ENCODE results near the gene UST.

The UST gene

DNA sequence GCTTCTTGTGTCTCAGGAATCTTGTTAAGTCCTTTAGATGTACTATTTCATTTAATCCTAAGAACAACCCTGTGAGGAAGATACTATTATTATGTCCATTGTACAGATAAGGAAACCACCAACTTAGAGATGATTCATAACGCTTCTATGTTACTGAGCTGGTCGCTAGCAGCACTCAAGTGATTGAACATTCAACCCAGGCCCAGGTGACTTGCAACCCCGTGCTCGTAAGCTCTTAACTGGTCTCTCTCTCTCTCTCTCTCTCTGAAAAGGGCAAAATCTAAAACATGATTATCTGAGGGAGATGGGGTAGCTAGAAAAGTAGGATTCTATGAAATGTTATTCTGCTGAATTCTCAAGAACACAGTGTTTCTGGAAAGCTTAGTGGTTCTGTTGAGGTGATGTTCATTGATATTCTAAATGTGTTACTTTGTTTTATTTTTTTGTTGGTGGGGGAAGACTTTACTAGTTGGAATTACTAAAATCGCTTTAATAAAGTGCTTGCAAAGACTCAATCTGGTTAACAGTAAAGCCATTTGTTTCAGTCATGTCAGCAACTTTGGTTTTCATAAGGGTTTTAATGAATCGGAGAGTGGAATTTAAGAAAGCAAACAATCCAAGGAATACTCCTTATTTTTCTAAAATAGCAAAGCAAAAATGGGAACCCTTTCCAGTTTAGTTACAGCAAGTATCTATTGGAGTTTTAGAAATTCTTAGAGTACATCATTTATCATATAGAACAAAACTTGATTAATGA is 305.7 kb downstream of the UST start:
- no peak for DNase-seq

GRCh38 chr6:149053848-149054558 is 307.2 kb downstream of the UST start:
- no peak for DNase-seq

DNA sequence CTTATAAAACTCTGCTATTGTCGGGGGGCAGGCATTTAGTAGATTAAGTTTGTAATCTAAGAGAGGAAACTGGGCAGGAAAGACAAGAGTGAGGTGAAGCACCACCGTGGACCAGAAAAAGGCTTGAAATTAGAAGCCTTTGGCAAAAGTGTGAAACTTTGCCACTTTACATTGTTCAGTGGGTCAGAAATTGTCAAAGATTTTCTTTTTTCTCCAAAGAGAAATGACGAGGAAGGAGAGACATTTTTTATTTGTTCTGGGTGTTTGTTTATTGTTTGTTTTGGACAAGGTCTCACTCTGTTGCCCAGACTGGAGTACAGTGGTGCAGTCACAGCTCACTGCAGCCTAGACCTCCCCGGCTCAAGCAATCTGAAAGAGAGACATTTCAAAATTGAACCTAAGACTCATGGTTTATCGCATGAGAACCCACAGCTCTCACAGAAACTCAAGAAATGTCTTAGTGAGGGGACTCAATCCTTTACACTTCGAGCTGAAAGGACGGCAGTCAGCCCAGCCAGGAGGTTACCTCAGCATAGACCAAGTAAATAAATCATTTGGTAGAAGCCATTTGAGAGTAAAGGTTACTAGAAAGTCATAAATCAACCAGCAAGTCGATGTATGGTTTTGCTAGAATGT is 307.8 kb downstream of the UST start:
- DNase-seq: no peak

GRCh38 chr6:149055195-149055899 is 308.5 kb downstream of the UST start:
- DNase-seq: no peak

DNA sequence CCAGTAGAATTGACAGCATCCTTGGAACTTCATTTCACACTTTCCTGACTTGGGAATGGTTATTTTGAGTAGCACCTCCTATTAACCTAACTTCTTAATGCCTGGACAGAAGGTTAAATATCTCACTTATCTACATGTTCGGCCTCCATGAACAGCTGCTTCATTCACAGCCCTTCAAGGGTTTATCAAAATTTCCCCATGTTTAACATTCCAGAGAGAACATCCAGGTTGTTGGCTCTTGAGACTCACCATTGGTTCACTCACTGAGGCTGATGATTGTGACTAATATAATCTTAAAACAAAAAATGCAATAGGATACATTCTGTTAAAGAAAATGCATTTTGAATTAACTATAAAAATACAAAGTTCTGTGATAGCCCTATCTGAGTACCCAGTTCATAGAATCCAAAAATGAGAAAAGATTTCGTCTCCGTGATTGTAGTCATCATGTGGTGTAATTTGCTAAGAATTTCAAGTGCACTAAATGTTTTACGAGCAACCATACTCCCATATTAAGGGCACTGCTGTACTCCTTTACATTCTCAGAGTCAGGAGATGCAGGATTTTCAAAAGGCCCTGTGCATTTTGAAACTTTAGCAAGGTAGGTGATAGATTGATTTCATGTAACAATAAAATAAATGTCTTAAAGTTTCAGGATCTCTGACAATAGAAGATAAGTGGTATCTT is 310.1 kb downstream of the UST start:
- DNase-seq: no peak

DNA sequence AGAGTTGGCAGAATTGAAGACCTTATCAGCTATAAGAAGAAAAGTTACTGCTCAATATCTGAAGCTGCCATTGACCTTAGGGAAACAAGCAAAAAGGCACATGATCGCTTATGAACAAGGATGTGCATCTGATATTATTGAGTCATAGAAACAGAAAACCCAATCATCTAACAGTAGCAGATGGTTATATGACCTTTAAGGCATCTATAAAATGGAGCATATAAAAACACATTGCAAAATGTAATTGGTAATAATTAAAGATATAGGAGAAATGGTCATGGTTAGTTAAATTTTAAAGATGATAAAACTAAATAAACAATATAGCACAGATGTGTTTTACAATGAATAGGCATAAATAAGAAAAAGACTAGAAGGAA is 310.6 kb downstream of the UST start:
- no peak for DNase-seq

DNA sequence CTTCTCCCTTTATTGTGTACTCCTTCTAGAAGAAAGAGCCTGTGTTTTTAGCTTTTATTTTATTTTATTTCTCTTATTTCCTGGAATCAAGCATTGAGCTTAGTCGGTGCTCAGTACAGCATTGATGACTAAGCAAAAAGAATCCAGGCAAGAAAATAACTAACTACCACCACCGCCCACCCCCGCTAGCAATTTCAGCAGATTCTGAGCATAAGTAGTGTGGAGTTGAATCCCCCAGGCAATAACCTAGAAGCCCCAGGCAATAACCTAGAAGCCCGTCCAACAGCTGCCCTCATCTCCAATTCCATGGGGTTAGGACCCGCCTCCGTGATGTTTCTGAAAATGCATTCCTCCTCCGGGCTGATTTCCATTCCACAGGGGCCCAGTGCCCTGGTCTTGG is 312.7 kb downstream of the UST start:
- DNase-seq: no peak

DNA sequence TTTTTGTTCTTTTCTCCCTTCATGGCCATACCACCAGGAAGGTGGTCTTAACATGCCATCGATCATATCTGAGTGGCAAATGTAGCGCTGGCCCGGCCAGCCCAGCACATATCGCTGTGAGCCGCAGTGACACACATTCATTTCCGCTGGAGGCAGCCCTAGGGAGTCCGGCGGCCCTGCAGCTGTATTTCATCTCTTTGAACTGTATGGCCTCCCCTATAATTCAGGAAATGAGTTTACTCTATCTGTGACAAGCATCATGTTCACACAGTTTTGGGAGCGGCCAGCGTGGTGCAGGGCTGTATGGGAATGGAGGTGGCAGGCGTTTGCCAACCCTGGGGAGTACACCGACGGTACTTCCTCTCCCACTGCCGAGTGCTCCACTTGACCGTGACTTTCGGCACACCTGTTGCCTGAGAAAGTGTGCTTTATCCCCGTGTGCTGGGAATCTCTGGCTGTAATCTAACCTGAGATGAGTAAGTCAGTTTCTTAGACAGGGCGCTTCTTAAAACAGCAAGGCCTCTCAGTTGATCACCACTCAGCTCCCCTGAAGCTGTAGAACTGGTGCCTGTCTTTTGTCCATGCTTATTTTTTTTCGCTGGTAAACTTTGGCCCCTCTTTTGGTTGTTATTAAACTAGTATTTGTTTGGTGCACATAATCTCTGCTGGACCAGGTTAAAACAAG is 313.6 kb downstream of the UST start:
- no peak for DNase-seq

DNA sequence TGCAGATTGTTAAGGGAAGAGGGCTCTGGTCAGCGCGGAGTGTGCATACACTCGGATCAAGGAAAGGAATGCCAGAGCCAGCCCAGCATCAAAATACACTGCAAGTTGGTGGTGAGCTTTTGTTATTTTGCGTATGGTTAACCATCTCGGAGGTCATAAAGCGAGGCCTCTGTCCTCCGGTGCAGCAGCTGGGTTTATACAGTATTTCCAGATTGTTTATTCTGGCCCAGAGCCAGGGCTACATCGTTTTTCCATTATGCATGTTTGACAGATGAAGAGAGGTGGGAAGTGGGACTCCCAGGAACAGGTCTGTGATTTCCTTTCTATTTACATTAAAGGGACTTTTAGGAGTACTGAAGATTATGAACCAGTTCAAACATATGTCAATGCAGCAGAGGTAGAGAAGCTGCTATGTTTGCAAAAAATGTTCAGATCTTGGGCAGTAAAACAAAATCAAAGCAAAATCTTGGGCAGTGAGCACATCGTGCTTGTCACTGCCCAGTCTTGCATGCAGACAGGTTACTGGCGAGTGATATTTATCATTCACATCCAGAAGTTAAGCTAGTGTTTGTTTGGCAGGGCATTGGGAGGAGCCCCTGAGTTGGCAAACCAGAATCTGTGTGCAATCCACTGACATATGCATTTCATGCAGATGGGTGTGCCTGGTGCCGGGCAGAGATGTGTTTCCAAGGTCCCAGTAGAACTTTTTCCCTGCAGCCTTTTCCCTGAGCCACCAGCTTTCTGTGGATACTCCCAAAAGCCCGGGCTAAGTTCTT is 314.3 kb downstream of the UST start:
- peak; percentile 44 for DNase-seq

GRCh38 chr6:149061930-149062329 is 315.1 kb downstream of the UST start:
- DNase-seq: no peak

- DNase-seq: no peak
Observed at GRCh38 chr6:149062653-149063348, 316.0 kb downstream of the UST start.

GRCh38 chr6:149063468-149063867 is 316.6 kb downstream of the UST start:
- no peak for DNase-seq

DNA sequence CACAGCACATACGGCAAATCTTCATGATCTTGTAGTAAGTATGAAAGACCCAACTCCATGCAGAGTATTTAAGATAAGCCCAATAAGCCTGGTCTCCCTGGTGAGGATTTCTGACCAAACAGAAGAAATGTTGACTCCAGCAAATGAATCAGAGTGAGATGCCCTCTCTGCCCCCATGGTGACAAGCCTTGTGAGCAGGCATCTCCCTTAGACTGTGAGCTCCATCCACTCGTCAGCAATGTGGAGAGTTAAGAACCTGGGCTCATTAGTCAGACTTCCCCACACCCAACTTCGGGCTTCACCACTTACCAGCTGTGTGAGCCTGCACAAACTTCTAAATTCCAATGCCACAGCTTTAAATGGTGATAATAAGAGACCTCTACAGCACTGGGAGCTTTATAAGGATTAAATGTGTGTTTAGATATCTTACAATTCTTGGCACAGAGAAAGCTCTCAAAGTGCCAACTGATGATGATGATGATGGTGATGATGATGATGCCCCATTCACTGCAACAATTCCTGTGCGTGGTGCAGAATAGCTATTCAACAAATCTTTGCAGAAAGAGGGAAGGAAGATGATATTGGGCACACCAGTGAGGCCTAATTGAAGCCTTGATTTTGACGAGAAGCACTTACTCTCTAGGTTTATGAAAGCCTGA is 317.3 kb downstream of the UST start:
- no peak for DNase-seq

GRCh38 chr6:149064660-149065015 is 317.8 kb downstream of the UST start:
- DNase-seq: no peak

- DNase-seq: no peak
Observed at GRCh38 chr6:149065121-149065520, 318.3 kb downstream of the UST start.

DNA sequence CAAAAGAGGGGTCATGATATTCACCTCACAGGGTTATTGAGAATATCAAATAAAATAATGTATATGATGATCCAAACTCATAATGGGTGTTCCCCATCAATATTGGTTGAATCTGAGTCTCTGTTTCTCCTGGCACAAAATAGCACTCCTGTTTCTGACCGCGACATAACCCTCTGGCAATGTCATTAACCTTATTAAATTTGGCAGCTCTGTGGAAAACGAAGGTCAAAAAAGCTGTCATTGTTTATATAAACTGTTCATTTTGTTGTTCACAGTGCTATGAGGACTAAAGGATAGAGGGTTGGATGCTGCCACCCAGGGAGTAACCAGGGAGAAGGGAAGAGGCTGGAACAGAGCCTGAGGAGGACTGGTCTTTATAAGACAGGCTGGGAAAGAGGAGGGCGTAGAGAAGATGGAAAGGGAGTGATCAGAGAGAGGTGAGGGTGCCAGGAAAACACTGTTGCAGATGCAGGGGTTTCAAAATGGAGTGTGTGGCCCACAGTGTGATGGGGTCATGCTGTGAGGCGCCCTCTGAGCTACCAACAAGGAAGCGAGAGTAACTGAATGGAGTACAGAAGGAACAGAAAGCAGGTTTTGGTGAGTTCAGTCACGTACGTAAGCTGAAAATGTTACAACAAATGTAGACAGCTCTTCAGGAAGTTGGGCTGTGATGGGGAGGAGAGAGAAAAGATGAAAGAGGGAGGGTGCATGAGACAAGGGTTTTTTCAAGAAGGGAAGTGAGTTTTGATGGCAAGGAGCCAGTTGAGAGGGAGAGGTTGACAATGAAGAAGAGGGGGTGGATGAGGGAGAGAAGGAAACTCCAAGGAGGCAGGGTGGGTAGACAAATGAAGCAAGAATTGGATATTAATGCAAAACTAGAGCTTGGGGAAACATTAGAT is 319.1 kb downstream of the UST start:
- DNase-seq: no peak

DNA sequence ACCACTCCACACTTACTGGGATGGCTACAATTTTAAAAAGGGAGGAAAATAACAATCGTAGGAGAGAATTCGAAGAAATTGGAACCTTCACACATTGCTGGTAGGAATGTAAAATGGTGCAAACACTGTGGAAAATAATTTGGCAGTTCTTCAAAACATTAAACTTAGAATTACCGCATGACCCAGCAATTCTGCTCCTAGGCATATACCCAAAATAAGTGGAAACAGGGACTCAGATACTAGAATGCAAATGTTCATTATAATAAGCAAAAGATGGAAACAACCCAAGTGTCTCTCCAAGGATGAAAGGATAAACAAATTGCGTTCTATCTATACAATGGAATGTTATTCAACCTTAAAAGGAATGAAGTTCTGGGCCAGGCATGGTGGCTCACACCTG is 325.2 kb downstream of the UST start:
- DNase-seq: no peak

DNA sequence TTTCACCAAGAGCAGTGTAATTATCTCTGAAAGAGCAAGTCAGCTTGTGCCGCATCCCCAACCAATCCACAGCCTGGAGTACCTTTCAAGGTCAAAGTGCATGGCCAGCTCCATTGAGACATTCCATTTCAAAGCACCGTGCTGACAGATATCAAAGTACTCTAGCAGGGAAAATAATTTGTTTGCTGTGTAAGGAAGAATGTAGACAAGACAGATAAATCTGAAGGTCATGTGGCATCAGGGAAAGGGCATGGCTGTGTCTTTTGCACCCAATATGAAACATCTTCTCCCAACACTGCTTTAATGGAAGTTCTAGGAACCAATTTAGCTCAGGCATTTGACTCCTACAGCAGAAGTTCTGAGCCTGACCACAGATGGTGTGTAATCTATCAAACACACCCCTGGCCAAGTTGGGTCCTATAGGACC is 328.0 kb downstream of the UST start:
- DNase-seq: no peak

Data from NCI-H2029 treated with DMSO at 0.1 percent for 48 hours (cell line).